Cardiac fibroblast (primary cell): ENCODE measurements around the gene DYNLRB1.
A peak's percentile ranks its signal among the peaks of the same experiment; 100 is the strongest.
"Not testable (repeated sequence)": the region's sequence is repeated elsewhere in the genome, so short reads cannot be mapped to it uniquely, and the experiment has no call there.

Experiments
- DNase-seq, 2 donors: peaks; one replicate each; pipeline versions ENCODE4 v3.0.0 to v3.0.0-alpha.2; 2010; ENCODE audit warnings: low read depth in 2 of 2
- H3K4me3 ChIP-seq, 2 donors: replicated peaks in 1 of 2; 1 replicate in 1 of 2; 2 replicates in 1 of 2; pipeline ENCODE4 v1.5.1; 2011; ENCODE audit warnings: low read depth in 2 of 2, low read length in 2 of 2, mild to moderate bottlenecking in 2 of 2, moderate library complexity in 1 of 2
- CTCF ChIP-seq: IDR thresholded peaks from one replicate; pipeline ENCODE4 v1.5.1; 2011; ENCODE audit warnings: low read depth, mild to moderate bottlenecking, low read length, inconsistent platforms

DYNLRB1 gene

GRCh38 chr20:34500823-34501222, 15.4 kb upstream of the DYNLRB1 start:
- no peak overlapping the region for H3K4me3 ChIP-seq
- DNase-seq = no peak
- TF ChIP-seq CTCF = no peak

- DNase-seq = peak in 1 of 2 donors; percentile 5
- no peak for TF ChIP-seq CTCF
- H3K4me3 ChIP-seq = no peak overlapping the region
Observed at GRCh38 chr20:34506480-34506879, 9.7 kb upstream of the DYNLRB1 start.

GRCh38 chr20:34507702-34508413, 8.4 kb upstream of the DYNLRB1 start:
- no peak for DNase-seq
- no peak overlapping the region for H3K4me3 ChIP-seq
- no peak for TF ChIP-seq CTCF

GRCh38 chr20:34510575-34510974, 5.6 kb upstream of the DYNLRB1 start:
- no peak for TF ChIP-seq CTCF
- no peak for DNase-seq
- no peak overlapping the region for H3K4me3 ChIP-seq

- no peak overlapping the region for H3K4me3 ChIP-seq
- no peak for TF ChIP-seq CTCF
- no peak for DNase-seq
Observed at GRCh38 chr20:34511891-34512265, 4.3 kb upstream of the DYNLRB1 start.

- DNase-seq = peak in 1 of 2 donors; percentile 16
- no peak for TF ChIP-seq CTCF
- no peak overlapping the region for H3K4me3 ChIP-seq
Observed at GRCh38 chr20:34512266-34512954, 3.8 kb upstream of the DYNLRB1 start.

GRCh38 chr20:34512955-34513419, 3.2 kb upstream of the DYNLRB1 start:
- DNase-seq = peak in 1 of 2 donors; percentile 17
- TF ChIP-seq CTCF = no peak
- H3K4me3 ChIP-seq = no peak overlapping the region

GRCh38 chr20:34514034-34514433, 2.2 kb upstream of the DYNLRB1 start:
- H3K4me3 ChIP-seq, DNase-seq: not testable (repeated sequence)
